Mesothelial cell of epicardium (in vitro differentiated cells): Measurements from ENCODE around the gene GET4. TPM values are rescaled to one million over a fixed set of nuclear protein-coding genes. Genes with fewer than 3 reads are reported as not detected.
"Not testable (repeated sequence)": the region's sequence is repeated elsewhere in the genome, so short reads cannot be mapped to it uniquely, and the experiment has no call there.

Experiments used
- DNase-seq, 2 experiments: peaks; one replicate each; pipeline ENCODE4 v3.0.0; 2021; ENCODE audit warnings: low spot score in 2 of 2; ENCODE audit not compliant: unreplicated experiment in 2 of 2
- H3K27ac Mint-ChIP-seq: 2 replicates; pipeline ENCODE4 v1.8.0; 2021; ENCODE audit warnings: mixed read lengths
- H3K27me3 Mint-ChIP-seq: 2 replicates; pipeline ENCODE4 v1.8.0; 2021; ENCODE audit warnings: low read depth, mixed read lengths
- H3K36me3 Mint-ChIP-seq: 2 replicates; pipeline ENCODE4 v1.8.0; 2021; ENCODE audit warnings: mixed read lengths
- H3K4me1 Mint-ChIP-seq: 2 replicates; pipeline ENCODE4 v1.8.0; 2021; ENCODE audit warnings: mixed read lengths
- H3K4me3 Mint-ChIP-seq: 2 replicates; pipeline ENCODE4 v1.8.0; 2021; ENCODE audit warnings: mild to moderate bottlenecking, moderate library complexity, mixed read lengths
- H3K9me3 Mint-ChIP-seq: 2 replicates; pipeline ENCODE4 v1.8.0; 2021; ENCODE audit warnings: mixed read lengths
- total RNA-seq: library from RNA; stranded (reverse); gene quantifications from 3 replicates; pipeline ENCODE4 v1.2.1, GENCODE V29; 2021
- TF ChIP-seq, protein P1 (sequence below): fragments of 200-600 bp; sonication (generic); IDR thresholded peaks from one replicate; pipeline ENCODE4 v1.5.0; 2021; ENCODE audit warnings: antibody characterized with exemption; ENCODE audit not compliant: unreplicated experiment

GET4 gene
- total RNA-seq, 1 donor from 2014 or later: 77.6 TPM

GRCh38 chr7:922334-923107, 46.2 kb downstream of the GET4 start:
- H3K27ac Mint-ChIP-seq: no peak overlapping the region

GRCh38 chr7:923108-924041, 47.0 kb downstream of the GET4 start:
- TF ChIP-seq, protein P1, sequence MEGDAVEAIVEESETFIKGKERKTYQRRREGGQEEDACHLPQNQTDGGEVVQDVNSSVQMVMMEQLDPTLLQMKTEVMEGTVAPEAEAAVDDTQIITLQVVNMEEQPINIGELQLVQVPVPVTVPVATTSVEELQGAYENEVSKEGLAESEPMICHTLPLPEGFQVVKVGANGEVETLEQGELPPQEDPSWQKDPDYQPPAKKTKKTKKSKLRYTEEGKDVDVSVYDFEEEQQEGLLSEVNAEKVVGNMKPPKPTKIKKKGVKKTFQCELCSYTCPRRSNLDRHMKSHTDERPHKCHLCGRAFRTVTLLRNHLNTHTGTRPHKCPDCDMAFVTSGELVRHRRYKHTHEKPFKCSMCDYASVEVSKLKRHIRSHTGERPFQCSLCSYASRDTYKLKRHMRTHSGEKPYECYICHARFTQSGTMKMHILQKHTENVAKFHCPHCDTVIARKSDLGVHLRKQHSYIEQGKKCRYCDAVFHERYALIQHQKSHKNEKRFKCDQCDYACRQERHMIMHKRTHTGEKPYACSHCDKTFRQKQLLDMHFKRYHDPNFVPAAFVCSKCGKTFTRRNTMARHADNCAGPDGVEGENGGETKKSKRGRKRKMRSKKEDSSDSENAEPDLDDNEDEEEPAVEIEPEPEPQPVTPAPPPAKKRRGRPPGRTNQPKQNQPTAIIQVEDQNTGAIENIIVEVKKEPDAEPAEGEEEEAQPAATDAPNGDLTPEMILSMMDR: no peak

More at GRCh38 chr7:922334-923107, 46.2 kb downstream of the GET4 start:
- Mint-ChIP-seq H3K4me1 (peaks cover 7% of the 10 kb centered on the region), H3K27me3 (no peaks in the 10 kb centered on the region), H3K36me3 (no peaks in the 10 kb centered on the region), H3K9me3 (no peaks in the 10 kb centered on the region), H3K4me3 (no peak overlapping the region)
- peak; percentile 9 to 35 for DNase-seq
- TF ChIP-seq, protein P1: no peak

GRCh38 chr7:924042-924441, 47.7 kb downstream of the GET4 start:
- not testable (repeated sequence) for H3K4me3 Mint-ChIP-seq, H3K27me3 Mint-ChIP-seq, H3K36me3 Mint-ChIP-seq, H3K9me3 Mint-ChIP-seq, H3K27ac Mint-ChIP-seq, H3K4me1 Mint-ChIP-seq
- DNase-seq: peak; percentile 17 to 26

More at GRCh38 chr7:923108-924041, 47.0 kb downstream of the GET4 start:
- H3K27ac Mint-ChIP-seq: no peak overlapping the region
- H3K4me1 Mint-ChIP-seq: peaks cover 4% of the 10 kb centered on the region
- H3K4me3 Mint-ChIP-seq: no peak overlapping the region
- peak; percentile 21 to 52 for DNase-seq
- no peaks in the 10 kb centered on the region for H3K36me3 Mint-ChIP-seq
- H3K27me3 Mint-ChIP-seq: no peaks in the 10 kb centered on the region
- H3K9me3 Mint-ChIP-seq: no peaks in the 10 kb centered on the region

DNA sequence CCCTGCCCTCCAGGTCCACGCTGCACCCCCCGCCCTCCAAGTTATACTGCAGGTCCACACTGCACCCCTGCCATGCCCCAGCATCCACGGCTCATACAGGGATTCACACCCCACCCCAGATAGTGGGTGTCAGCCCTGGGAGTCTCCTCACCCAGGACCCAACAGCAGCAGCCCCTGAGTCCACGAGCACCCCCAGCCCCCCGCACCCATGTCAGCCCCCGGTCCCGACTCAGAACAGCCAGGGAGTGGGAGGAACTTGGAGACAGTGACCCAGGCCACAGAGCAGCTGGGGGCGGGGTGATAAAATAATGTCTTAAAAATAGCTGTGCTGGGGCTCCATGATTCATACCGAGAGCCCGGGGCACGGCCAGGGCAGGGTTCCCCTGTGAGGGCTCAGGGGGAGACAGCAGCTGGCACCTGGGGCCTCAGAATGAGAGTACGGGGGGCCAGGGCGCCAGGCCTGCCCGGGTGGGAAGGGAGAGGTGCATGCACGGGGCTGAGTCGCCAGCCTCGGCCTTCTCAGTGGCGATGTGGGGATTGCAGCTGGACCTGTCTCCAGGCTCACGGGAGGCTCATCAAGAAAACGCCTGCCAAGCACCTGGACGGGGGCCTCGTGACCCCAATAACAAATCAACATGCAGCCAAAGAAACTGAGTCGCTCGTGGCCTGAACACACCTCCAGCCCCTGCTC, 48.3 kb downstream of the GET4 start:
- TF ChIP-seq, protein P1: no peak
- Mint-ChIP-seq H3K4me1 (peaks cover 4% of the 10 kb centered on the region), H3K27ac (no peak overlapping the region), H3K36me3 (no peaks in the 10 kb centered on the region), H3K4me3 (no peak overlapping the region), H3K9me3 (no peaks in the 10 kb centered on the region), H3K27me3 (no peaks in the 10 kb centered on the region)
- DNase-seq: peak; percentile 13 to 37

DNA sequence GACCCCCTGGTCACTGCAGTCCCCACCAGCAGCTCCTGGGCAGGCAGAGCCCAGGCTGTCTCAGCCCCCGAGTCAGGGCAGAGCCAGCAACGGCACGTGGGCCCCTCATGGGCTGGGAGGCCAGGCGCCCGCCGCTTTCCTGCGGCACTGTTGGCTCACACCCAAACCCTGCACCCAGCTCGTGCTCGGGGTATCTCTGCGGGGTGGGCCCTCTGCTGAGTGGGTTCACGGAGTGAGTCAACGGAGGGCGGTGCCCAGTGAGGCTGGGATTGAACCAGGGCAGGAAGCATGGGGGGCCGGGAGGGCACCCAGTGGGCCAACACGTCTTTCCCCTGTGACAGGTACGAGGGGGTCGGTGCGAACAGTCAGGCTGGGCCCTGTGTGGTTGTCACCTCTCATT, 49.2 kb downstream of the GET4 start:
- Mint-ChIP-seq H3K4me3 (no peak overlapping the region), H3K27ac (no peak overlapping the region), H3K36me3 (no peaks in the 10 kb centered on the region), H3K9me3 (no peaks in the 10 kb centered on the region), H3K27me3 (no peaks in the 10 kb centered on the region), H3K4me1 (peaks cover 4% of the 10 kb centered on the region)
- peak in 1 of 2 experiments; percentile 14 for DNase-seq
- TF ChIP-seq, protein P1: no peak
